ENCODE results near the gene CRHR1.

DNA sequence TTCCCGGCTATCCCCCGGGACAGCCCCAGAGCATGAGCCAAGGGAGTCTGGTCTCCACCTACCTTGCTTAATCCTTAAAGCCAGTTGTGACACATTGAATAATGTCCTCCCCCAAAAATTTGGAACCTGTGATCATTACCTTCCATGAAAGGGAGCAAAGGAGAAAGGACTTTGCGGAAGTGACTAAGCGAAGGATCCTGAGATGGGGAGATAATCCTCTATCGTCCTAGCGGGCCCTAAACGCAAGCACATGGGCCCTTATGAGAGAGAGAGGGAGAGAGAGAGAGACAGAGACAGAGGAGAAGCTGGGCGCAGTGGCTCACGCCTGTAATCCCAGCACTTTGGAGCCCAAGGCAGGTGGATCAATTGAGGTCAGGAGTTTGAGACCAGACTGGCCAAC, 70.1 kb downstream of the CRHR1 start:
- TF ChIP-seq EP300 (IDR thresholded peaks at IDR 0.05), result no peak
- TF ChIP-seq, protein P1, sequence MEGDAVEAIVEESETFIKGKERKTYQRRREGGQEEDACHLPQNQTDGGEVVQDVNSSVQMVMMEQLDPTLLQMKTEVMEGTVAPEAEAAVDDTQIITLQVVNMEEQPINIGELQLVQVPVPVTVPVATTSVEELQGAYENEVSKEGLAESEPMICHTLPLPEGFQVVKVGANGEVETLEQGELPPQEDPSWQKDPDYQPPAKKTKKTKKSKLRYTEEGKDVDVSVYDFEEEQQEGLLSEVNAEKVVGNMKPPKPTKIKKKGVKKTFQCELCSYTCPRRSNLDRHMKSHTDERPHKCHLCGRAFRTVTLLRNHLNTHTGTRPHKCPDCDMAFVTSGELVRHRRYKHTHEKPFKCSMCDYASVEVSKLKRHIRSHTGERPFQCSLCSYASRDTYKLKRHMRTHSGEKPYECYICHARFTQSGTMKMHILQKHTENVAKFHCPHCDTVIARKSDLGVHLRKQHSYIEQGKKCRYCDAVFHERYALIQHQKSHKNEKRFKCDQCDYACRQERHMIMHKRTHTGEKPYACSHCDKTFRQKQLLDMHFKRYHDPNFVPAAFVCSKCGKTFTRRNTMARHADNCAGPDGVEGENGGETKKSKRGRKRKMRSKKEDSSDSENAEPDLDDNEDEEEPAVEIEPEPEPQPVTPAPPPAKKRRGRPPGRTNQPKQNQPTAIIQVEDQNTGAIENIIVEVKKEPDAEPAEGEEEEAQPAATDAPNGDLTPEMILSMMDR (IDR thresholded peaks at IDR 0.05), result no peak
